T-helper 2 cell (primary cell): ENCODE measurements around the gene ITGB3.
"Not testable (repeated sequence)": the region's sequence is repeated elsewhere in the genome, so short reads cannot be mapped to it uniquely, and the experiment has no call there.

Experiments
- DNase-seq, 5 experiments: peaks; one replicate each; pipeline versions ENCODE4 v3.0.0 to v3.0.0-alpha.2; 2012 to 2022
- total RNA-seq, 2 donors: gene quantifications; one replicate each; lab custom pipeline; 2026; lab: John Stamatoyannopoulos, UW

Gene ITGB3
- 0 to 0.07 reads per million in 2 donors for total RNA-seq

GRCh38 chr17:47253541-47254402 is at the start of gene ITGB3:
Gene ITGB3, plus strand, starts transcription at chr17:47253827. Its CDS starts 35 bp downstream, at chr17:47253862.
- peak in 4 of 5 experiments; percentile 32 to 70 (median 40) for DNase-seq

GRCh38 chr17:47203984-47204721 is 49.5 kb upstream of the ITGB3 start:
- DNase-seq: peak in 3 of 5 experiments; percentile 16 to 81 (median 56)

GRCh38 chr17:47204722-47205418 is 48.8 kb upstream of the ITGB3 start:
- DNase-seq: peak in 2 of 5 experiments; percentile 40 to 72

GRCh38 chr17:47205419-47205963 is 48.1 kb upstream of the ITGB3 start:
- peak in 4 of 5 experiments; percentile 45 to 91 (median 56) for DNase-seq

GRCh38 chr17:47207143-47208067 is 46.2 kb upstream of the ITGB3 start:
- DNase-seq: no peak

- DNase-seq: no peak
Observed at GRCh38 chr17:47208744-47209488, 44.7 kb upstream of the ITGB3 start, which contains the start of gene MYL4. Gene MYL4, plus strand, starts transcription at chr17:47209348. Its CDS starts 75 bp downstream, at chr17:47209423.

GRCh38 chr17:47209499-47209898 is 44.1 kb upstream of the ITGB3 start:
- no peak for DNase-seq

GRCh38 chr17:47210105-47210504 is 43.5 kb upstream of the ITGB3 start:
- DNase-seq: no peak

GRCh38 chr17:47210779-47211178 is 42.8 kb upstream of the ITGB3 start:
- no peak for DNase-seq

- no peak for DNase-seq
Observed at GRCh38 chr17:47212458-47212857, 41.2 kb upstream of the ITGB3 start.

- no peak for DNase-seq
Observed at GRCh38 chr17:47213540-47213939, 40.1 kb upstream of the ITGB3 start.

- no peak for DNase-seq
Observed at GRCh38 chr17:47214931-47215330, 38.7 kb upstream of the ITGB3 start.

- DNase-seq: not testable (repeated sequence)
Observed at GRCh38 chr17:47216821-47217220, 36.8 kb upstream of the ITGB3 start.

- DNase-seq: peak in 2 of 5 experiments; percentile 67 to 68
Observed at GRCh38 chr17:47217279-47217678, 36.3 kb upstream of the ITGB3 start.

GRCh38 chr17:47218896-47219430 is 34.7 kb upstream of the ITGB3 start:
- no peak for DNase-seq

GRCh38 chr17:47219621-47220475 is 33.8 kb upstream of the ITGB3 start:
- no peak for DNase-seq

- peak in 2 of 5 experiments; percentile 60 to 64 for DNase-seq
Observed at GRCh38 chr17:47220531-47220999, 33.1 kb upstream of the ITGB3 start.

- no peak for DNase-seq
Observed at GRCh38 chr17:47221154-47221553, 32.5 kb upstream of the ITGB3 start.

GRCh38 chr17:47222047-47222446 is 31.6 kb upstream of the ITGB3 start:
- no peak for DNase-seq
